ENCODE results near the gene NCAPG.

The NCAPG gene

GRCh38 chr4:17877661-17878060 is 66.9 kb downstream of the NCAPG start:
- no peak for DNase-seq (ENCODE audit: low read depth)

- no peak for DNase-seq (ENCODE audit: low read depth)
Observed at GRCh38 chr4:17884063-17884462, 73.3 kb downstream of the NCAPG start.

GRCh38 chr4:17884511-17884910 is 73.7 kb downstream of the NCAPG start:
- no peak for DNase-seq (ENCODE audit: low read depth)

- no peak for DNase-seq (ENCODE audit: low read depth)
Observed at GRCh38 chr4:17889692-17890091, 78.9 kb downstream of the NCAPG start.

GRCh38 chr4:17894421-17894820 is 83.6 kb downstream of the NCAPG start:
- no peak for DNase-seq (ENCODE audit: low read depth)
